HepG2 (cell line): Measurements from ENCODE around the gene TRAK1. TPM values are rescaled to one million over a fixed set of nuclear protein-coding genes. Genes with fewer than 3 reads are reported as not detected.
A peak's percentile ranks its signal among the peaks of the same experiment; 100 is the strongest.

ENCODE experiments used
- CREM ChIP-seq, 2 experiments: sonication (generic) in 1 of 2; formaldehyde crosslinking in 1 of 2; IDR thresholded peaks; 2 replicates each; pipeline versions ENCODE4 v1.4.0 to v1.6.1; 2016 to 2020; ENCODE audit warnings: antibody characterized with exemption in 1 of 2, mild to moderate bottlenecking in 1 of 2, missing genetic modification reagents in 1 of 2
- ELF1 ChIP-seq: sonication (generic); formaldehyde crosslinking; IDR thresholded peaks from 2 replicates; pipeline ENCODE4 v1.4.0; 2020; ENCODE audit warnings: missing genetic modification reagents
- ELF3 ChIP-seq: IDR thresholded peaks from 2 replicates; pipeline ENCODE4 v1.6.1; 2016; ENCODE audit warnings: missing genetic modification reagents, missing compliant biosample characterization
- GTF3A ChIP-seq: sonication (generic); formaldehyde crosslinking; conservative IDR thresholded peaks from 2 replicates; pipeline ENCODE4 v1.4.0; 2020; ENCODE audit warnings: mild to moderate bottlenecking, missing genetic modification reagents
- HNF4A ChIP-seq: sonication (generic); formaldehyde crosslinking; IDR thresholded peaks from 2 replicates; pipeline ENCODE4 v1.4.0; 2020; ENCODE audit warnings: missing genetic modification reagents
- PHF8 ChIP-seq: sonication (generic); formaldehyde crosslinking; IDR thresholded peaks from 2 replicates; pipeline ENCODE4 v1.5.0; 2020; ENCODE audit warnings: missing genetic modification reagents
- SIN3B ChIP-seq: fragments of 150-350 bp; IDR thresholded peaks from 2 replicates; pipeline ENCODE4 v1.6.1; 2014; ENCODE audit warnings: low read length
- SOX5 ChIP-seq: IDR thresholded peaks from 2 replicates; pipeline ENCODE4 v1.6.1; 2016; ENCODE audit warnings: borderline replicate concordance
- SP4 ChIP-seq: sonication (generic); formaldehyde crosslinking; IDR thresholded peaks from 2 replicates; pipeline ENCODE4 v1.8.1; 2023; ENCODE audit warnings: mild to moderate bottlenecking, missing genetic modification reagents
- TRIM24 ChIP-seq: sonication (generic); formaldehyde crosslinking; IDR thresholded peaks from 2 replicates; pipeline ENCODE4 v1.8.0; 2022; ENCODE audit warnings: mild to moderate bottlenecking, missing genetic modification reagents
- ZFP37 ChIP-seq: sonication (generic); formaldehyde crosslinking; IDR thresholded peaks from 2 replicates; pipeline ENCODE4 v1.4.0; 2020; ENCODE audit warnings: missing genetic modification reagents, borderline replicate concordance
- ZSCAN31 ChIP-seq: sonication (generic); formaldehyde crosslinking; IDR thresholded peaks from 2 replicates; pipeline ENCODE4 v1.5.0; 2020; ENCODE audit warnings: low read depth, mild to moderate bottlenecking, missing genetic modification reagents
- ZSCAN9 ChIP-seq: IDR thresholded peaks from 2 replicates; pipeline ENCODE4 v1.6.1; 2016; ENCODE audit warnings: borderline replicate concordance
- polyA plus RNA-seq, 8 experiments: library from polyadenylated mRNA; depleted of rRNA in 3 of 8; stranded (reverse) in 7 of 8; unstranded in 1 of 8; fragments of >200 nt; fragmentation: Illumina TruSeq in 4 of 8; extraction: Trizol in 4 of 8; gene quantifications; 2 replicates each; pipeline versions ENCODE4 v1.2.1 to v1.2.3, GENCODE V29; 2011 to 2016; ENCODE audit warnings: low read depth in 4 of 8, missing spikeins in 1 of 8, mixed read lengths in 1 of 8; ENCODE audit not compliant: insufficient read depth in 1 of 8
- total RNA-seq, 5 experiments: library from RNA; depleted of rRNA; stranded (reverse); fragments of >200 nt; fragmentation: Illumina TruSeq; extraction: Trizol; gene quantifications; 2 replicates each; pipeline ENCODE4 v1.2.3, GENCODE V29; 2016; ENCODE audit warnings: low read depth in 1 of 5
- TF ChIP-seq, protein P1 (sequence below), 2 experiments: sonication (generic) in 1 of 2; formaldehyde crosslinking in 1 of 2; IDR thresholded peaks; 2 replicates each; pipeline versions ENCODE4 v1.4.0 to v1.6.1; 2018 to 2020; ENCODE audit warnings: missing genetic modification reagents in 2 of 2, borderline replicate concordance in 1 of 2, low read depth in 1 of 2, mild to moderate bottlenecking in 1 of 2, missing biosample characterization in 1 of 2
- TF ChIP-seq, protein P2 (sequence below): sonication (generic); formaldehyde crosslinking; IDR thresholded peaks from 2 replicates; pipeline ENCODE4 v1.4.0; 2020; ENCODE audit warnings: missing genetic modification reagents, borderline replicate concordance
- TF ChIP-seq, protein P3 (sequence below): sonication (generic); formaldehyde crosslinking; IDR thresholded peaks from 2 replicates; pipeline ENCODE4 v1.5.1; 2020; ENCODE audit warnings: mild to moderate bottlenecking, missing genetic modification reagents, borderline replicate concordance
- TF ChIP-seq, protein P4 (sequence below): sonication (generic); formaldehyde crosslinking; IDR thresholded peaks from 2 replicates; pipeline ENCODE4 v1.8.1; 2022; ENCODE audit warnings: low read depth, mild to moderate bottlenecking, missing genetic modification reagents

TRAK1 gene
- total and polyA plus RNA-seq, 2 of the 13 experiments (the other 11 are each of a cell fraction or from before 2014, with no cell fraction given): 20.5 to 46.6 TPM

DNA sequence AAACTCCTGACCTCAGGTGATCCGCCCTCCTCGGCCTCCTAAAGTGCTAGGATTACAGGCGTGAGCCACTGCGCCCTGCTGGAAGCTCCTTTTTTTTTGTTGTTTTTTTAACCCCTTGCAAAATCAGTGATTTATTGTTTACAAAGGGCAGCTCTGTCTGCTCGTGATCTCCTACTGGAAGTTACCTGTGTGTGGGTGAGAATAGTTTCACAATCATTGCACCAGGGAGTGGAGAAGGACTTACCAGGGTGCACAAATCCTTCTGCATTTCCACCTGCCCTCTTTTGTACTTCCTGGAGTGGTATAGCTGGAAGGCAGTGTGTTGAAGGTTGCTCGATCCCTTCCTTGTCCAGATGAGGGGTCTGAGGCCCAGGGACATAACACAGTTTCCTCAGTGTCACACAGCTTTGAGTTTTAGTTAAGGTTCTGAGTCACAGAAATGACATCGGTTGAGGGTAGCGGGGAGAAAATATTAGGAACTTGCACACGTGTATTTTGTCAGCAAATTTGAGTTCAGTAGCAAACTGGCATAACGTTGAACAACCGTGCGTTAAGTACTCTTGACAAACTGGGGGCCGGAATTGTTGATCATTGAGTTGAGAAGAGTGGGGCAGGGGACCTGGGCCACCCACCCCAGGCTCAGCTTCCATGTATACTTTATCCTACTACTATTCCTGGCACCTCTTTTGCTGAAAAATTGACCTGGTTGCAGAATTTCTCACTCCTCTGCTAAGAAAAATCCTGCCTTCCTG lies 11.3 kb upstream of the TRAK1 start (continued):
- TF ChIP-seq, protein P1, sequence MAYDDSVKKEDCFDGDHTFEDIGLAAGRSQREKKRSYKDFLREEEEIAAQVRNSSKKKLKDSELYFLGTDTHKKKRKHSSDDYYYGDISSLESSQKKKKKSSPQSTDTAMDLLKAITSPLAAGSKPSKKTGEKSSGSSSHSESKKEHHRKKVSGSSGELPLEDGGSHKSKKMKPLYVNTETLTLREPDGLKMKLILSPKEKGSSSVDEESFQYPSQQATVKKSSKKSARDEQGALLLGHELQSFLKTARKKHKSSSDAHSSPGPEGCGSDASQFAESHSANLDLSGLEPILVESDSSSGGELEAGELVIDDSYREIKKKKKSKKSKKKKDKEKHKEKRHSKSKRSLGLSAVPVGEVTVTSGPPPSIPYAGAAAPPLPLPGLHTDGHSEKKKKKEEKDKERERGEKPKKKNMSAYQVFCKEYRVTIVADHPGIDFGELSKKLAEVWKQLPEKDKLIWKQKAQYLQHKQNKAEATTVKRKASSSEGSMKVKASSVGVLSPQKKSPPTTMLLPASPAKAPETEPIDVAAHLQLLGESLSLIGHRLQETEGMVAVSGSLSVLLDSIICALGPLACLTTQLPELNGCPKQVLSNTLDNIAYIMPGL (CRISPR knock-in tag; IDR thresholded peaks at IDR 0.05; ENCODE audit: borderline replicate concordance in 1 of 2, low read depth in 1 of 2): no peak
- TF ChIP-seq ELF1 (CRISPR knock-in tag) (peak; percentile 30; the same call in 1 of the 2 replicates), SP4 (CRISPR knock-in tag) (no peak), GTF3A (no peak), ZSCAN31 (CRISPR knock-in tag) (no peak), SIN3B (no peak), PHF8 (CRISPR knock-in tag) (no peak), CREM (IDR thresholded peaks at IDR 0.05) (peak; percentile 38; the same call in 1 of the 2 replicates), CREM (CRISPR knock-in tag; IDR thresholded peaks at IDR 0.05) (no peak), SOX5 (peak; percentile 79; the same call in 1 of the 2 replicates), HNF4A (CRISPR knock-in tag) (peak; percentile 47), ELF3 (CRISPR knock-in tag) (peak; percentile 32; the same call in 1 of the 2 replicates), ZSCAN9 (CRISPR knock-in tag) (peak; percentile 48; the same call in 1 of the 2 replicates), ZFP37 (CRISPR knock-in tag) (no peak), TRIM24 (CRISPR knock-in tag) (0 out of 2 replicates have a peak, but pooled peaks have one; percentile 41)
- TF ChIP-seq, protein P2, sequence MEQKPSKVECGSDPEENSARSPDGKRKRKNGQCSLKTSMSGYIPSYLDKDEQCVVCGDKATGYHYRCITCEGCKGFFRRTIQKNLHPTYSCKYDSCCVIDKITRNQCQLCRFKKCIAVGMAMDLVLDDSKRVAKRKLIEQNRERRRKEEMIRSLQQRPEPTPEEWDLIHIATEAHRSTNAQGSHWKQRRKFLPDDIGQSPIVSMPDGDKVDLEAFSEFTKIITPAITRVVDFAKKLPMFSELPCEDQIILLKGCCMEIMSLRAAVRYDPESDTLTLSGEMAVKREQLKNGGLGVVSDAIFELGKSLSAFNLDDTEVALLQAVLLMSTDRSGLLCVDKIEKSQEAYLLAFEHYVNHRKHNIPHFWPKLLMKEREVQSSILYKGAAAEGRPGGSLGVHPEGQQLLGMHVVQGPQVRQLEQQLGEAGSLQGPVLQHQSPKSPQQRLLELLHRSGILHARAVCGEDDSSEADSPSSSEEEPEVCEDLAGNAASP (CRISPR knock-in tag): peak; percentile 38; the same call in 1 of the 2 replicates
- TF ChIP-seq, protein P3, sequence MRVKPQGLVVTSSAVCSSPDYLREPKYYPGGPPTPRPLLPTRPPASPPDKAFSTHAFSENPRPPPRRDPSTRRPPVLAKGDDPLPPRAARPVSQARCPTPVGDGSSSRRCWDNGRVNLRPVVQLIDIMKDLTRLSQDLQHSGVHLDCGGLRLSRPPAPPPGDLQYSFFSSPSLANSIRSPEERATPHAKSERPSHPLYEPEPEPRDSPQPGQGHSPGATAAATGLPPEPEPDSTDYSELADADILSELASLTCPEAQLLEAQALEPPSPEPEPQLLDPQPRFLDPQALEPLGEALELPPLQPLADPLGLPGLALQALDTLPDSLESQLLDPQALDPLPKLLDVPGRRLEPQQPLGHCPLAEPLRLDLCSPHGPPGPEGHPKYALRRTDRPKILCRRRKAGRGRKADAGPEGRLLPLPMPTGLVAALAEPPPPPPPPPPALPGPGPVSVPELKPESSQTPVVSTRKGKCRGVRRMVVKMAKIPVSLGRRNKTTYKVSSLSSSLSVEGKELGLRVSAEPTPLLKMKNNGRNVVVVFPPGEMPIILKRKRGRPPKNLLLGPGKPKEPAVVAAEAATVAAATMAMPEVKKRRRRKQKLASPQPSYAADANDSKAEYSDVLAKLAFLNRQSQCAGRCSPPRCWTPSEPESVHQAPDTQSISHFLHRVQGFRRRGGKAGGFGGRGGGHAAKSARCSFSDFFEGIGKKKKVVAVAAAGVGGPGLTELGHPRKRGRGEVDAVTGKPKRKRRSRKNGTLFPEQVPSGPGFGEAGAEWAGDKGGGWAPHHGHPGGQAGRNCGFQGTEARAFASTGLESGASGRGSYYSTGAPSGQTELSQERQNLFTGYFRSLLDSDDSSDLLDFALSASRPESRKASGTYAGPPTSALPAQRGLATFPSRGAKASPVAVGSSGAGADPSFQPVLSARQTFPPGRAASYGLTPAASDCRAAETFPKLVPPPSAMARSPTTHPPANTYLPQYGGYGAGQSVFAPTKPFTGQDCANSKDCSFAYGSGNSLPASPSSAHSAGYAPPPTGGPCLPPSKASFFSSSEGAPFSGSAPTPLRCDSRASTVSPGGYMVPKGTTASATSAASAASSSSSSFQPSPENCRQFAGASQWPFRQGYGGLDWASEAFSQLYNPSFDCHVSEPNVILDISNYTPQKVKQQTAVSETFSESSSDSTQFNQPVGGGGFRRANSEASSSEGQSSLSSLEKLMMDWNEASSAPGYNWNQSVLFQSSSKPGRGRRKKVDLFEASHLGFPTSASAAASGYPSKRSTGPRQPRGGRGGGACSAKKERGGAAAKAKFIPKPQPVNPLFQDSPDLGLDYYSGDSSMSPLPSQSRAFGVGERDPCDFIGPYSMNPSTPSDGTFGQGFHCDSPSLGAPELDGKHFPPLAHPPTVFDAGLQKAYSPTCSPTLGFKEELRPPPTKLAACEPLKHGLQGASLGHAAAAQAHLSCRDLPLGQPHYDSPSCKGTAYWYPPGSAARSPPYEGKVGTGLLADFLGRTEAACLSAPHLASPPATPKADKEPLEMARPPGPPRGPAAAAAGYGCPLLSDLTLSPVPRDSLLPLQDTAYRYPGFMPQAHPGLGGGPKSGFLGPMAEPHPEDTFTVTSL (CRISPR knock-in tag): peak; percentile 64; the same call in 1 of the 2 replicates
- TF ChIP-seq, protein P4, sequence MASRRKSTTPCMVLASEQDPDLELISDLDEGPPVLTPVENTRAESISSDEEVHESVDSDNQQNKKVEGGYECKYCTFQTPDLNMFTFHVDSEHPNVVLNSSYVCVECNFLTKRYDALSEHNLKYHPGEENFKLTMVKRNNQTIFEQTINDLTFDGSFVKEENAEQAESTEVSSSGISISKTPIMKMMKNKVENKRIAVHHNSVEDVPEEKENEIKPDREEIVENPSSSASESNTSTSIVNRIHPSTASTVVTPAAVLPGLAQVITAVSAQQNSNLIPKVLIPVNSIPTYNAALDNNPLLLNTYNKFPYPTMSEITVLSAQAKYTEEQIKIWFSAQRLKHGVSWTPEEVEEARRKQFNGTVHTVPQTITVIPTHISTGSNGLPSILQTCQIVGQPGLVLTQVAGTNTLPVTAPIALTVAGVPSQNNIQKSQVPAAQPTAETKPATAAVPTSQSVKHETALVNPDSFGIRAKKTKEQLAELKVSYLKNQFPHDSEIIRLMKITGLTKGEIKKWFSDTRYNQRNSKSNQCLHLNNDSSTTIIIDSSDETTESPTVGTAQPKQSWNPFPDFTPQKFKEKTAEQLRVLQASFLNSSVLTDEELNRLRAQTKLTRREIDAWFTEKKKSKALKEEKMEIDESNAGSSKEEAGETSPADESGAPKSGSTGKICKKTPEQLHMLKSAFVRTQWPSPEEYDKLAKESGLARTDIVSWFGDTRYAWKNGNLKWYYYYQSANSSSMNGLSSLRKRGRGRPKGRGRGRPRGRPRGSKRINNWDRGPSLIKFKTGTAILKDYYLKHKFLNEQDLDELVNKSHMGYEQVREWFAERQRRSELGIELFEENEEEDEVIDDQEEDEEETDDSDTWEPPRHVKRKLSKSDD (CRISPR knock-in tag): peak; percentile 18; the same call in 1 of the 2 replicates
